IPS-NIHi11 (cell line): ENCODE measurements around the gene ANKS1A.
"Not testable (repeated sequence)": the region's sequence is repeated elsewhere in the genome, so short reads cannot be mapped to it uniquely, and the experiment has no call there.

ENCODE experiments used
- DNase-seq: peaks from one replicate; pipeline ENCODE4 v3.0.0; 2012; ENCODE audit warnings: mixed read lengths, low spot score

Gene ANKS1A

DNA sequence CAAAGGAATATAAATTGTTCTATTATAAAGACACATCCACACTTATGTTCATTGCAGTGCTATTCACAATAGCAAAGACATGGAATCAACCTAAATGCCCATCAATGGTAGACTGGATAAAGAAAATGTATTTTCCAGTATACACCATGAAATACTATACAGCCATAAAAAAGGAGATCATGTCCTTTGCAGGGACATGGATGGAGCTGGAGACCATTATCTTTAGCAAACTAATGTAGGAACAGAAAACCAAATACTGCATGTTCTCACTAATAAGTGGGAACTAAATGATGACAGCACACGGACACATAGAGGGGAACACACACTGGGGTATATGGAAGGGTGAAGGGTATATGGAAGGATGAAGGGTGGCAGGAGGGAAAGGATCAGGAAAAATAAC lies 5.0 kb upstream of the ANKS1A start:
- not testable (repeated sequence) for DNase-seq

DNA sequence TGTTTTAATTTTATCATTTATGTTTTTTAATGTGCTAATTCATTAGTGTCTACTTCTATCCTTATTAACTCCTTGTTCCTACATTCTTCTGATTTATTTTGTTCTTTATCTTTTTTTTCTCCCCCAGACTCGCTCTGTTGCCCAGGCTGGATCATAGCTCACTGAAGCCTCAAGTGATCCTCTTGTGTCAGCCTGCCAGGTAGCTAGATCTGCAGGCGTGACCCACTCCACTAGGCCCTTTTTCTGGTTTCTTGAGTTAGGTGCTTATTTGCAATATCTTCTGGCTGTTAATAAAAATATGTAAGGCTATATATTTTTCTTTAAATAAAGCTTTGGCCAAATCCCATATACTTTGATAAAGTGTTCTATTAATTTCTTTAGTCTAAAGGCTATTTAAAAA lies 4.1 kb upstream of the ANKS1A start:
- no peak for DNase-seq

DNA sequence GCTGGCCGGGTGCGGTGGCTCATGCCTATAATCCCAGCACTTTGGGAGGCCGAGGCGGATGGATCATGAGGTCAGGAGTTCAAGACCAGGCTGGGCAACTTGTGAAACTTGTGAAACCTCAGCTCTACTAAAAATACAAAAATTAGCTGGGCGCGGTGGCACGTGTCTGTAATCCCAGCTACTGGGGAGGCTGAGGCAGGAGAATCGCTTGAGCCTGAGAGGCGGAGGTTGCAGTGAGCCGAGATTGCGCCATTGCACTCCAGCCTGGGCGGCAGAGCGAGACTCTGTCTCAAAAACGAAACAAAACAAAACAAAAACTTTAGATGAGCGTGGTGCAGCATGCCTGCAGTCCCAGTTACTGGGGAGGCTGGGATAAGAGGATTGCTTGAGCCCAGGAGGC lies 3.2 kb upstream of the ANKS1A start:
- DNase-seq, result not testable (repeated sequence)

DNA sequence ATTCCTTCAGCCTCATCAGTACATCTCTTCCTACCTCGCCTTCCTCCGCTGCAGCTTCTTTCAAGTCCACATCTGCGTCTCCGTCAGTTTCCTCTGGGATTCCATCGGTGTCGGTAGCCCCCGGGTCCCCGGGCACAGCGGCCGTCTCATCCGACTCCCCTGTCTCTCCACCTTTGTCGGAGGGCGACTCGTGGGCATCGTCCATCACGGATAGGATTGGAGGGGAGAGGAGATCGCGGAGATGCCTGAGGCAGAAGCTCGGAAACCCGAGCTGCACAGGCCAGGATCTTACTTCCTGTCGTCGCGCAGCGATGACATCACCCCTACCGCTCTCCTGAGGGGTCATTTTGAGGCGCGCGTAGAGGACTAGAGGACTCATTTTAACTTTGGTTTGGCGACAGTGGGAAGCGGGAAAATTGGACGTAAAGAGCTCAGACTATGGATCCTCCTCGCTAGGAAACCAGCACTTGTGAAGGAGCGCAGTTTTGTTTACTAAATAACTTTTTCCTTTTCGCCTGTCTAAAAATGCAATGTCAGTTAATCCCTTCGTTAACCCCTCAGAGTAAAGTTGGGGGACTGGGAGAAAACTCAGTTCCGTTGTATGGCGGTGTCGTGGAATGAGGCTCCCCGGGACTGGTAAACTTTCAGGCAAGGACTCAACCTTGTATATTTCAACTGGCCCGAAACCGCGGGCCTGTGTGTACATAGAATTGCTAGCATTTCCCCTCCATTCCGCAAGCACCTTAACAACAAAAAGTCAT lies 1.1 kb upstream of the ANKS1A start, which contains the start of gene TAF11:
TAF11 (minus strand) TSS at position 290 of the 761 bp plus-strand sequence; CDS start at position 205, 85 bp downstream.
- peak; percentile 90 for DNase-seq

DNA sequence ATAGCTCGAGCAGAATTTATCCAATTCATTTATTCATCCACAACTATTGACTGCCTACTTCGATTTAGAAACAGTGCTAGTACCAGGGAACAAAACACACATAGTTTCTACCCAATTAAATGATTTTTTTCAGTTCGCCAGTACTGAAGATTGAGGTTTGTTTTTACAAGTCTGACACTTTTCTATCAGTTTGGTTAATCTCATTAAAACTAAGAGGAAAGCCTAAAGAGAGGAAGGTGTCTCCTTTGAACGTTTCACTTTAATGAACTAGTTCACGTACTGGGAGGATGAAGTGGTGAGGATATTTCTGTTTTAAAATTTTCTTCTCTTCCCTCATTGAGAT lies 570 bp upstream of the ANKS1A start:
- DNase-seq, result no peak

DNA sequence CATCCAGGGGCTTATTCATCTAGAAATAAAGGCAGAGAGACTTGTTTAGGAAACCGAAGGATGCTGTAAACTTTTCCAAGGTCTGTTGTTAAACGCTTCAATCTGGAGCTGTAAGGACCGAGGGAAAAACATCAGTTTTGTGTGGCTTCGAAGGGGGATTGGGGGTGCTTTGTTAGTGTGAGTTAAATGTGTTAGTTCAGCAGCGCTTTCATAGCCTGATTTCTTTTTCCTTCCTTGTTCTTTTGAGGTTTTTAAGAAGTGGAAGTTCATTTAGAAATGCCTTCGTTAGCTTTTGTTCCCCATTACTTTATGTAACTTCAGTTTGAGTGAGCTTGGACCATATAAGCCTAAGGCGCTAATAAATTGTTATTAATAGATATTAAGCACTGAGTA lies 1.5 kb downstream of the ANKS1A start:
- DNase-seq, result no peak

DNA sequence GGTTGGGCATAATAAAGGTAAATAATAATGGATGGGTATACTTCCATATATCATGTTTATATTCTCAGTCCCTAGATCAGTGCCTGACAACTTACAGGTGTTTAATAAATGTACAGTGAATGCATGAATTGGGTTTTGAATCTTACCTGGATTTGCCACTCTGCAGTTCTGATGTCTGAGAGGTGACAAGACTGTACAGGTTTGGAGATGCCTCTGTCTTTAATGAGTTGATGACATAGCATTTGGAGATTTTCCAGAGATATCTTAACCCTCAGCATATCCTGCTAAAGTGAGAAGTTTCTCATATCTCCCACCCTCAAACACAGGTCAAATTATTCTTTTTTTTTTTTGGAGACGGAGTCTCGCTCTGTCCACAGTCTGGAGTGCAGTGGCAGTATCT lies 2.2 kb downstream of the ANKS1A start:
- no peak for DNase-seq

DNA sequence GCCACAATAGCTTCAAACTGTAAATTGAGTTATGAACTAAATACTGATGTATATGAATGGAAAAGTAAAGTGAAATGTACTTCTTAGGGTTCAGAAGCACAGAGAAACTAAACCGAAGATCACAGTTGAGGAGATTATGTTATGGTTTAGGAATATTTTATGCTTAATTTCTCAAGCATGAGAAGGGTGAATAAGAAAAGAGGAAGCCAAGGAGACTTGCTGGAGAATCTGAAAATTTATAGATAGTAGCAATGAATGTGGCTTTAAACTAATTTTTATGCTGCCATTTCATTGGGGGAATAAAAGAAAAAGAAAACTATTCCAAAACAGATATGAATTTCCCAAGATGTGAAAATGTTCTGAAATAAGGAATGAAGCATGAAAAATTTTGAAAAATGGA lies 5.6 kb downstream of the ANKS1A start:
- DNase-seq, result no peak

DNA sequence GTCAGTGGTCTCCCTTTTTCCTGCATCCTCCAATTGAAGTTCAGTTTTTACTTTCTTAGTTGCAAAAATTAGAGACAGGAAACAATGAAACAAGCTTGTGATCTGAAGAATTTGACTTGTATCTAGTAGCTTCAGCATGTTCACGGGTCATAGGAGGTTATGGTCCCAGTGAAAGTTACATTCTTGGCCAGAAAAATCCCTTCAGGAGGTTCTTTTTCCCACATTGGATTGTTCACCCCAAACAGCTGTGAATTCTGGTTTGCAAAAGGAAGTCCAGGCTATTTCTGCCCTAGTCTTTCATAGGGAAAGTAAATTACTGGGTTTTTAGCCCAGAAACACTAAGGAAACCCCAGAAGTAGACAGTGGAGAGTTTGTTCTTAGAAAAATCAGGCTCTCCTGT lies 8.1 kb downstream of the ANKS1A start:
- no peak for DNase-seq

DNA sequence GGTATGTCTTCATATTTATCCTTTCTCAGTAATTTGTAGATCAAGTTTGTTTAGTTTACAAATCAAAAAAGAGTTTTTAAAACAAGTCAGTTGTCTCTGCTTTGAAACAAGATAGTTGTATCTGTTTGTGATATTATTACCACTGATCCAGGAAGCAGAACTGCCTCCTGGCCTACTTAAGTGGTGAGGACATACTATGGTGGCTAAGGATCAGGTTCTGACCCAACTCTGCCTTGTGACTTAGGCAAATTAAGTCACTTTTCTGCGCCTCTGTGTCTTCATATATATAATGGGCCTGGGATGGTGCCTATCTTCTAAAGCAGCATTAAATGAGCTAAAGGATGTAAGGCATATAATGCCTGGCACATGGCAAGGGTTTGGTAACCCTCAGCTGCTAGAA lies 8.7 kb downstream of the ANKS1A start:
- DNase-seq, result no peak

DNA sequence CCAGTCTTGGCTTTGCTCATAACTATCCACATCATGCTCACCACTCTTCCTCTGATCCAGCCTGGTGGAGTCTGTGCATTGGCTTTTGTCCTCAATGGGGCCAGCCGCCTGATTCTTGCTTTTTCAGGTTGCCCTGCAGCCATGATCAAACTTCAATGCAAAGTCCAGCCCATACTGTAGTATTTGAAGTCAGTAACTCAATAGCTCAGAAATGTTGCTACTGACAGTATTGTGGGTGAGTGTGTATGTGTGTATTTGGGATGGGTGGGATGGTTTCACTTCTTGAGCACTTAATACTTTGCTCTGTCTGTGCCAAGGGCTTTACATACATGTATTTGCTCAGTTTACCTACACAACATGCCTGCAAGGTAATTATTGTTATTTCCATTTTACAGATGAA lies 10.7 kb downstream of the ANKS1A start:
- DNase-seq, result not testable (repeated sequence)

DNA sequence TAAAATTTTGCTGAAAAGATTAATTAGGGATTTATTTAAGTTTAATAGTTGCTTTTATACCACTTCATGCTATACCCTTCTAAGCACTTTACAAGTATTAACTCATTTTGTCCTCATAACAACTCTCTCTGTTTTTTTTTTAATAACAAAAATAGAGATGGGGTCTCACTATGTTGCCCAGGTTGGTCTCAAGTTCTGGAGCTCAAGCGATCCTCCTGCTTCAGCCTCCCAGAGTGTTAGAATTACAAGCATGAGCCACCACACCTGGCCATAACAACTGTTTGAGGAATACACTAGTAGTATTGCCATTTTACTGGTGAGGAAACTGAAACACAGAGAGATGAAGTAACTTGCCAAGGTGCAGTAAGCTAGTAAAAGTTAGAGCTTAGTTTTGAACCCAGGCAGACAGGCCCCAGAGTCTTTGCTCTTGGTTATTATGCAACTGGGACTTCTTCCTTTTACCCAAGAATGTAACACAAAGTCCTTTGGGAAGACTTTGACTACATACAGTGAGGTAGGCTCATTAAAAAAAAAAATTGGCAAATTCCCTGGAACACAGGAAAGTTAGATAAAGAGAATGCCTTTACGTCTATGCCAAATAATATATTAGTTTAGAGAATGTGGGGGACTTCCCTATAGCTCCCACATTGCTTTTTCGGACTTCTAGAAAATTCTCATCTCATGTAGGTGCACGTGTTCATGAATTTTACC lies 11.4 kb downstream of the ANKS1A start:
- no peak for DNase-seq

DNA sequence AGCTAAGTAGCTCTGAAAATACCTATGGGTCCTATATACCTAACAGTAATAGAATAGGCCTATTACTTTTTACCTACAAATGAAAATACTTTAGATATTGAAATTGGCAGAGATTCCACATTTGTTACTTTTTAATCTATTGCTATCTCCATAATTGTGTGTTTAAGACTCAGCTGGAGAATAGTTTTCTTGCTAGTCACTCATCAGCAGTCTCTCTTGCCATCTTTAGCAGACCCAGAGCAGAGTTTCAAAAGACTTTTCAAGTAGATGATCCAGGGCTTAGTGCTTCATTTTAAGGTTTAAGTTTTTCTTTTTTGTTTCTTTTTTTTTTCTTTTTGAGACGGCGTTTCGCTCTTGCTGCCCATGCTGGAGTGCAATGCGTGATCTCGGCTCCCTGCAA lies 12.9 kb downstream of the ANKS1A start:
- no peak for DNase-seq

DNA sequence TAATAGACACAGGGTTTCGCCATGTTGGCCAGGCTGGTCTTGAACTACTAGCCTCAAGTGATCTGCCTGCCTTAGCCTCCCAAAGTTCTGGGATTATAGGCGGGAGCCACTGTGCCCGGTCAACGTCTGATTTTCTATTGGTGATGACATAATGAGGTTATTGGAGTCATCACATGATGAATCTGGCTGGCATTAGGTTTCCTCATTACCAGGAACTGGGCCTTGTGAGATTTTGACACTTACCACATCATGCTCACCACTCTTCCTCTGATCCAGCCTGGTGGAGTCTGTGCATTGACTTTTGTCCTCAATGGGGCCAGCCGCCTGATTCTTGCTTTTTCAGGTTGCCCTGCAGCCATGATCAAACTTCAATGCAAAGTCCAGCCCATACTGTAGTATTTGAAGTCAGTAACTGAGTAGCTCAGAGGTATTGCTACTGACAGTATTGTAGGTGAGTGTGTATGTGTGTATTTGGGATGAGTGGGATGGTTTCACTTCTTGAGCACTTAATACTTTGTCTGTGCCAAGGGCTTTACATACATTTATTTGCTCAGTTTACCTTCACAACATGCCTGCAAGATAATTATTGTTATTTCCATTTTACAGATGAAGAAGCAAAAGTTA lies 16.0 kb downstream of the ANKS1A start:
- no peak for DNase-seq

DNA sequence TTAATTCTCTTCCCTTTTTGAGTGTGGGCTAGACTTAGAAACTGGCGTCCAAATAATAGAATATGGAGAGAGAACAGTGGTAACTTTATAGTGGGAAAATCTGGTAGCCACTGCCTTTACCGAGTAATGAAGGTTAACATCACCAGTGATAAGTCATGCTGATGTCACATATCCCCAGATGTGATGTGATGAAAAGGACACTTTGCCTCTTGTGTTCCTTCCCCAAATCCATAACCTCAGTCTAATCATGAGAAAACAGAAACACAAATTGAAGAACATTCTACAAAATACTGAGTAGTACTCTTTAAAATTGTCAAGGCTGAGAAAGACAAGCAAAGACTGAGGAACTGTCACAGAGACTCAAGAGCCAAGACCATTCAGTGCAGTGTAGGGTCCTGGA lies 17.8 kb downstream of the ANKS1A start:
- no peak for DNase-seq

DNA sequence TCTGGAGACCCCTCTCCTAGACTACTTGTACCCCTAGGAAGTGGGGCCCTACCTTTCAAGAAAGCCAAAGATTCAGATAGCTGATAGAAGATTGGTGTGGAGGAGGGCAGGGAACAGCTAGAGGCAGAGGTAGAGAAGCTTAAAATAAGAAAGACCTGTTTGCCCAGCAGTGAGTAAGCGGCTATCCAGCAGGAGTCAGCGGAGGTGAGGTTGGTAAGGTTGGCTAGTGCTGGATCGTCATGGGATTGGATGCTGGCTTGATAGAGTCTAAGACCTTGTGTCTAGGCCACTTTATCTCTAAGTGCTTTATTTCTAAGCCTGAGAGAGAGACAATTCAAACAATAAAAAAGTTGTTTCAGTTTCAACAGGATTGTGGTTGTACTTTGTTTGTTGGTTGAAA lies 19.1 kb downstream of the ANKS1A start:
- DNase-seq, result no peak

DNA sequence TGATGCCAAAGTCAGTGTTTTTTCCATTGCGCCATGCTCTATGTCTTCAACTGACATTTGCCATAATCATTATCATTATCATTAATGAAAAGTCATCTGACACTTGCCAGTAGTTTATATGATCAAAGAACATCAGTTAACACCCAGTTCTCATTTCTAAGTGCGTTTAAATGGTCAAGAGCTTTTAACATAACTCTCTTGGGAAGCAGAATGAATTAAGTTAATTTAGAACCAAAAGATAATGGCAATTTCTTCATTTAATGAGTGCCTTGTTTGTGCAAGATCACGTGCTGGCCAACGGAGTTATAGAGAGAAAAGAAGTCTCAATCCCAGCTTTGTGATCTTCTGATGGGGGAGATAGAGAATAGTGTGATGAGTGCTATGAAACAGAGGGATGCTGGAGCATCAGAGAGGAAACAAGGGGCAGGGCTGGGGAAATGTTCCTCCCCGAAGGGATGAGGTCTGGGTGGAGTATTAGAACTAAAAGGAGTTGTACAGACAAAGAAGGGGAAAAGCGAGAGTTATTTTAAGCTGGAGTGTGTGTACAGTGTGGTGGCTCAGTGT lies 20.3 kb downstream of the ANKS1A start:
- no peak for DNase-seq

DNA sequence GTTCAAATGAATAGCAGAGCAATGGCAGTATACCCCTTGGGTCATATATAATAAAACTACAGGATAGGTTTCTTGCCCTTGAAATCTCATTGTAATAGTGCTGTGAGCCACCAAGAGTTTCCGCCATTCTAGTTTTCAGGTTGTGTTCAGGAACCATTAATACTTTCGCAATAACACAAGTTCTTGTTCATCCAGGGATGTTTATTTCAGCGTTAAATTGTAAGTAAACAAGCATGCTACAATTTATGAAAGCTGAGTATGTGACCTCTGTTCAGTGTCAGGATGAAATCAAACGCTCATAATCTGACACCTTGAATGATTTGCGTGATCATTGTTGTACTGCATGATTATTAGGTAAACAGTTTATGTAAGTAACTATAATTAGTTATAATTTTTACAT lies 22.8 kb downstream of the ANKS1A start:
- no peak for DNase-seq

DNA sequence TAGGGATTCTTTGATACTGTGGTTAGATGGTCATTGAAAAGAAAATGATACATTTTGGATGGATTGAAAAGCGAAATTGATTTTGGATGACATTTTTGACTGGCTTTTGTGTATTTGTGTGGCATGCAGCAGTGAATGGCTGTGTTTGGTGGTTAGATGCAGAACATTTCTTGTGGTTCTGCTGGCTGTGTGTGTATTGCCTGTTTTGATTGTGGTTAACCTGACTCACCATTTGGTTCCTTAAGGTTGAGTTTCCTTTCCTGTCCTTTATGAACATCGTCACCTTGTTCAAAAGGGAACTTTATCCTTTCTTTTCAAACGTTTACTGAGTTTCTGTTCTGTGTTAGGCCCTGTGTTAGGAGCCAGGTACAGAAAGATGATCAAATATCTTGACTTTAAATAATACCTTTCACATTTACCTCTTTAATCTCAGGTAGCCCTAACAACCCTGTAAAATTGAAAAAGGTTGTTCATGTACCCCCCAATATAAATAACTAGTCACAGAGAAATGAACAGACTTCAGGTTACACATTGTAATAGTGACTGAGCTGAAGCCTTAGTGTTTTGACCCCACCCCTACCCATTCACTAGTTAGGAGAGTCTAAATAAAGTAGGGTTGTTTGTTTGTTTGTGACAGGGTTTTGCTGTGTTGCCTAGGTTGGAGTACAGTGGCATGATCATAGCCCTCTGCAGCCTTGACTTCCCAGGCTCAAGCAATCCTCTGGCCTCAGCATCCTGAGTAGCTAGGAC lies 23.8 kb downstream of the ANKS1A start:
- DNase-seq, result no peak

DNA sequence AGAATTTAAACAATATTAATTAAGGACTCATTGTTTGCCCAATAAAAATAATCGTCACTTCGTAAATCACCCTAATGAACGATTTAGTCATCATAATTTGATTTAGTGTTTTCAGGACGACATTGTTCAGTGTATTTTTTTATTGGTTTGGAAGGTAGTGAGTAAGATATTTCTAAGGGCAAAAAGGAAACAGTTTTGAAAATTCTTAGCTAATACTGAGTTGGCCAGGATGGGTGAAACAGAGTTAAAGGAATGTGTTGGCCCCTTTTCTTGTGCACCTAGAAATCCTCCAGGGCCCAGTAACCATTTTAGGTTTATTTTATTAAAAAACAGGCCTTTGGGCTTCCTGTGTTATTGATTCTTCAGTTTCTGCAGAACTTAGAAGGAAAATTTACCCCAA lies 25.3 kb downstream of the ANKS1A start:
- DNase-seq, result no peak

DNA sequence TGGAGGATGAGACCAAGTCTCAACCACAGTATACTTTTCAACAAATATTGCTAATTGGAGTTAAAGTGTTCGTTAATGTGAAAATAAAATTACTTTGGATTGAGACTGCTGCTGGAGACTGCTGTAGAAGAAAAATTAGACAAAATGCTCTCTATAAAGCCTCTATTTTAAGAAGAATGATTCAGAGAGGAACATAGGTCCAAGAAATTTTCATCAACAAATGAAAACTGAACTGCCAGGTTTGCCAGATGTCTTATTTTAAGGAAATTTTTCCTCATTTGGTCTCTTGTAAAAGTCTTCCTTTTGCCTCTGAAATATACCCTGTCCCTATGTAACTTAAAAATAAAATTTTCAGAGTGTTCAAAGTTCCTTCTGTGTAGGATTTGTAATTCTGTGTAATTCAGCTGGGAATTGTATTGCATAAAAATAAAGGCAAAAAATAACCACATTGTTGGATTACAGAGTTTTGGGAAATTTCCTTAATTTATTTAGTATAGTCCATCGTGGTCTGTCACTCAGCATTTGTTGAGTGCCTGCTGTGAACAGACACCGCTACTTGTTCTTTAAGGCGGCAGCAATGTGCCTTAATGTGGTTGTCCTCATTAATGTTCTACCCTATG lies 27.4 kb downstream of the ANKS1A start:
- DNase-seq, result no peak
